ENCODE results near the gene MORN1.

The MORN1 gene

DNA sequence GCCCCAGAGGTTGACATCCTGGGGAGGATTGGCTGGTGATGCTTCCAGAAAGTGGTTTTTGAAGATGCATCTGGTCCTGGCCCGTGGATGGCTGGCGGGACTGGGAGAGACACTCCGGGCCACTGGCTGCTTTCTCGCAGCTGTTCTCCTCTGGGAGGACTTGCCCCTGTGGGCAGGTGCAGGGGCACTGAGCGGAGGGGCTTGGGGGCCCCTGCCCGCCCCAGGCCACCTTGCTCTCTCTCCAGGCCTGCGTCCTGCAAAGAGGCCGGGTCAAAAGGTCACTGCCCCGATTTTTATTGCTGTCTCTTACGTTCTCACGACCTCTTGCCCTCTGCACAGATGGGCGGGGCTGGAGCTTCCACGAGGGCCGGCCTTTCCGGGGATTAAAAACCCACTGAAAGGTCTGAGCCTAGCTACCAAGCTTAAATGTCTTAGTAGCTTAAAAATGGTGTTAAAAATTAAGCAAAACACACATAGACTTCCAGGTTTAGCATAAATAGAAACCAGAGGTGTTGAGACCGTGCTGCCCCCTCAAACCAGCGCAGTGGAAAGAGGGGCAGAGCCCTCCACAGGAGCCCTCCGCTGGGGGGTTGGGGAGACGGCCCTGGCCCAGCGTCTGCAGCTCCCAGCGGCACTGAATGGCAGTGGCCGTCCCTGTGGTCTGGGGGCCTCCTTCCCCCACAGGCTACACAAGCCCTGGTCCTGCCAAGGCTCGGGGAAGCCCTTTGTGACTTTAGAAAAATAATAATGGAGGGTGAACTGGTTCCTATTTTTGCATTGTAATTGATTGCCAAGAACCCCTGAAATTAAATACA is 119.3 kb downstream of the MORN1 start:
- DNase-seq = peak; percentile 75
